Dermis blood vessel endothelial cell (primary cell): ENCODE data around the gene CMIP. TPM values are rescaled to one million over a fixed set of nuclear protein-coding genes. Genes with fewer than 3 reads are reported as not detected.

ENCODE experiments used
- DNase-seq: peaks from one replicate; pipeline ENCODE4 v3.0.0; 2010
- total RNA-seq: library from RNA; depleted of rRNA; stranded (reverse); fragments of >200 nt; gene quantifications from 2 replicates; pipeline ENCODE4 v1.2.3, GENCODE V29; 2014

CMIP gene
- total RNA-seq, 1 donor from 2014 or later: 39.0 TPM

GRCh38 chr16:81447383-81448101 lies 2.9 kb downstream of the CMIP start:
- DNase-seq: no peak

- DNase-seq: no peak
Observed at GRCh38 chr16:81448154-81449131, 3.8 kb downstream of the CMIP start.

GRCh38 chr16:81449241-81449640 lies 4.6 kb downstream of the CMIP start:
- DNase-seq: no peak

- DNase-seq: no peak
Observed at GRCh38 chr16:81449899-81450608, 5.4 kb downstream of the CMIP start.

GRCh38 chr16:81450783-81451491 lies 6.3 kb downstream of the CMIP start:
- no peak for DNase-seq

- peak; percentile 46 for DNase-seq
Observed at GRCh38 chr16:81451753-81452680, 7.4 kb downstream of the CMIP start.

GRCh38 chr16:81453091-81453728 lies 8.6 kb downstream of the CMIP start:
- no peak for DNase-seq

- no peak for DNase-seq
Observed at GRCh38 chr16:81454044-81454443, 9.4 kb downstream of the CMIP start.

GRCh38 chr16:81455006-81455405 lies 10.4 kb downstream of the CMIP start:
- DNase-seq: no peak

GRCh38 chr16:81455720-81456494 lies 11.3 kb downstream of the CMIP start:
- no peak for DNase-seq

- DNase-seq: no peak
Observed at GRCh38 chr16:81456523-81457325, 12.1 kb downstream of the CMIP start.

GRCh38 chr16:81457326-81458133 lies 12.9 kb downstream of the CMIP start:
- DNase-seq: peak; percentile 64

- no peak for DNase-seq
Observed at GRCh38 chr16:81458149-81458669, 13.6 kb downstream of the CMIP start.

GRCh38 chr16:81458827-81459598 lies 14.4 kb downstream of the CMIP start:
- no peak for DNase-seq

- no peak for DNase-seq
Observed at GRCh38 chr16:81460075-81460474, 15.5 kb downstream of the CMIP start.

GRCh38 chr16:81461243-81461642 lies 16.6 kb downstream of the CMIP start:
- DNase-seq: no peak

GRCh38 chr16:81461766-81462165 lies 17.2 kb downstream of the CMIP start:
- no peak for DNase-seq
